Muscle of leg (tissue), 16 donors: Measurements from ENCODE around the gene SPINK14. TPM values are rescaled to one million over a fixed set of nuclear protein-coding genes. Genes with fewer than 3 reads are reported as not detected.

Source experiments
- DNase-seq: peaks from one replicate; pipeline ENCODE4 v3.0.0; 2013
- H3K27ac ChIP-seq: one replicate; pipeline ENCODE4 v1.5.1; 2013; ENCODE audit warnings: mild to moderate bottlenecking, low read length, control low read depth
- H3K27me3 ChIP-seq: one replicate; pipeline ENCODE4 v1.6.1; 2013; ENCODE audit warnings: low read length; ENCODE audit not compliant: control insufficient read depth, insufficient read depth
- H3K36me3 ChIP-seq: one replicate; pipeline ENCODE4 v1.6.1; 2013; ENCODE audit warnings: low read length; ENCODE audit not compliant: control insufficient read depth, insufficient read depth
- H3K4me1 ChIP-seq: one replicate; pipeline ENCODE4 v1.6.1; 2013; ENCODE audit warnings: low read length; ENCODE audit not compliant: control insufficient read depth, insufficient read depth
- H3K4me3 ChIP-seq: one replicate; pipeline ENCODE4 v1.5.1; 2013; ENCODE audit warnings: low read length, control low read depth
- H3K9me3 ChIP-seq: replicated peaks from 2 replicates; pipeline ENCODE4 v1.6.1; 2013; ENCODE audit warnings: low read depth, low read length; ENCODE audit not compliant: control insufficient read depth
- WGBS: methylation state at CpG from one replicate; pipeline ENCODE4 v1.1.5; 2013; ENCODE audit warnings: missing lambda C conversion rate; ENCODE audit not compliant: insufficient coverage; 5-methylcytosine and 5-hydroxymethylcytosine counted together
- long read RNA-seq, 11 donors: transcript quantifications; one replicate each; lab custom pipeline, GENCODE V29; 2026
- polyA plus RNA-seq, 8 donors: library from polyadenylated mRNA; unstranded; fragments of 120-200 nt; gene quantifications; one replicate each; pipeline versions ENCODE4 v1.2.1 to v1.2.3, GENCODE V29; 2013; ENCODE audit warnings: inconsistent platforms in 1 of 8, low replicate concordance in 1 of 8; ENCODE audit not compliant: insufficient read length in 8 of 8, insufficient read depth in 1 of 8
- total RNA-seq: library from RNA; stranded (reverse); fragments of 120-200 nt; gene quantifications from one replicate; pipeline ENCODE4 v1.2.4, GENCODE V29; 2013

SPINK14 gene
- total RNA-seq = not detected
- polyA plus RNA-seq = not detected
- long read RNA-seq, donor 1 = 0 reads
- long read RNA-seq, donor 2 = 0 reads
- long read RNA-seq, donor 3 = 0 reads
- long read RNA-seq, donor 4 = 0 reads
- long read RNA-seq, donor 5 = 0 reads
- long read RNA-seq, donor 6 = 0 reads
- long read RNA-seq, donor 7 = 0 reads
- long read RNA-seq, donor 8 = 0 reads
- long read RNA-seq, donor 9 = 0 reads
- long read RNA-seq, donor 10 = 0 reads
- long read RNA-seq, donor 11 = 0 reads

- Histone ChIP-seq H3K27me3 (no peaks in the 10 kb centered on the region), H3K4me1 (no peaks in the 10 kb centered on the region), H3K27ac (no peak within 1 kb of the TSS), H3K36me3 (no peaks in the 10 kb centered on the region), H3K9me3 (no peaks in the 10 kb centered on the region), H3K4me3 (no peak within 1 kb of the TSS)
- DNase-seq = no peak
- no CpG with 5 or more reads among the region's 1 CpG for WGBS
Measured at GRCh38 chr5:148168246-148168645, at the start of gene SPINK14. Gene SPINK14 (plus strand): TSS chr5:148168546. CDS start chr5:148169733, 1,187 bp downstream.

GRCh38 chr5:148120317-148120716 is 48.0 kb upstream of the SPINK14 start:
- Histone ChIP-seq H3K4me1 (no peaks in the 10 kb centered on the region), H3K36me3 (no peaks in the 10 kb centered on the region)
- no peak for DNase-seq

GRCh38 chr5:148125641-148126040 is 42.7 kb upstream of the SPINK14 start:
- Histone ChIP-seq H3K36me3 (no peaks in the 10 kb centered on the region), H3K4me3 (no peak overlapping the region), H3K9me3 (no peaks in the 10 kb centered on the region), H3K27me3 (no peaks in the 10 kb centered on the region), H3K4me1 (no peaks in the 10 kb centered on the region), H3K27ac (no peak overlapping the region)
- 33% methylated on average over 1 of the region's 3 CpGs for WGBS
- DNase-seq = peak; percentile 5

More at GRCh38 chr5:148120317-148120716, 48.0 kb upstream of the SPINK14 start:
- H3K27me3 ChIP-seq = no peaks in the 10 kb centered on the region
- no peak overlapping the region for H3K27ac ChIP-seq
- no peak overlapping the region for H3K4me3 ChIP-seq
- WGBS = 100% methylated on average over 2 of the region's 3 CpGs
- no peaks in the 10 kb centered on the region for H3K9me3 ChIP-seq

GRCh38 chr5:148135091-148136048 is 33.0 kb upstream of the SPINK14 start:
- Histone ChIP-seq H3K27ac (no peak overlapping the region), H3K36me3 (no peaks in the 10 kb centered on the region), H3K9me3 (no peaks in the 10 kb centered on the region), H3K4me1 (no peaks in the 10 kb centered on the region), H3K27me3 (no peaks in the 10 kb centered on the region), H3K4me3 (no peak overlapping the region)
- 78% methylated on average over 4 of the region's 5 CpGs for WGBS
- DNase-seq = no peak

GRCh38 chr5:148140846-148141245 is 27.5 kb upstream of the SPINK14 start:
- no CpG with 5 or more reads among the region's 3 CpGs for WGBS

GRCh38 chr5:148141645-148142044 is 26.7 kb upstream of the SPINK14 start:
- Histone ChIP-seq H3K4me1 (no peaks in the 10 kb centered on the region), H3K4me3 (no peak overlapping the region), H3K27me3 (no peaks in the 10 kb centered on the region), H3K9me3 (no peaks in the 10 kb centered on the region), H3K27ac (no peak overlapping the region), H3K36me3 (no peaks in the 10 kb centered on the region)
- no peak for DNase-seq
- 100% methylated on average over 1 of the region's 2 CpGs for WGBS

More at GRCh38 chr5:148140846-148141245, 27.5 kb upstream of the SPINK14 start:
- Histone ChIP-seq H3K36me3 (no peaks in the 10 kb centered on the region), H3K27ac (no peak overlapping the region), H3K4me1 (no peaks in the 10 kb centered on the region), H3K9me3 (no peaks in the 10 kb centered on the region), H3K27me3 (no peaks in the 10 kb centered on the region), H3K4me3 (no peak overlapping the region)
- DNase-seq = no peak

- H3K27me3 ChIP-seq = no peaks in the 10 kb centered on the region
- H3K36me3 ChIP-seq = no peaks in the 10 kb centered on the region
- H3K4me1 ChIP-seq = no peaks in the 10 kb centered on the region
- no peaks in the 10 kb centered on the region for H3K9me3 ChIP-seq
- DNase-seq = peak; percentile 43
- H3K27ac ChIP-seq = no peak overlapping the region
- no peak overlapping the region for H3K4me3 ChIP-seq
Measured at GRCh38 chr5:148145916-148146315, 22.4 kb upstream of the SPINK14 start.

- Histone ChIP-seq H3K9me3 (no peaks in the 10 kb centered on the region), H3K36me3 (no peaks in the 10 kb centered on the region), H3K4me3 (no peak overlapping the region), H3K4me1 (no peaks in the 10 kb centered on the region), H3K27ac (no peak overlapping the region), H3K27me3 (no peaks in the 10 kb centered on the region)
- no peak for DNase-seq
- no CpG with 5 or more reads among the region's 1 CpG for WGBS
Measured at GRCh38 chr5:148146487-148146886, 21.9 kb upstream of the SPINK14 start.

- H3K36me3 ChIP-seq = no peaks in the 10 kb centered on the region
- no peaks in the 10 kb centered on the region for H3K9me3 ChIP-seq
- no peaks in the 10 kb centered on the region for H3K27me3 ChIP-seq
- no peaks in the 10 kb centered on the region for H3K4me1 ChIP-seq
- DNase-seq = no peak
- no peak overlapping the region for H3K27ac ChIP-seq
- no CpG with 5 or more reads among the region's 4 CpGs for WGBS
- H3K4me3 ChIP-seq = no peak overlapping the region
Measured at GRCh38 chr5:148147415-148147814, 20.9 kb upstream of the SPINK14 start.

- Histone ChIP-seq H3K27me3 (no peaks in the 10 kb centered on the region), H3K4me3 (no peak overlapping the region), H3K36me3 (no peaks in the 10 kb centered on the region), H3K27ac (no peak overlapping the region), H3K4me1 (no peaks in the 10 kb centered on the region), H3K9me3 (no peaks in the 10 kb centered on the region)
- DNase-seq = no peak
- no CpG with 5 or more reads among the region's 2 CpGs for WGBS
Measured at GRCh38 chr5:148151872-148152271, 16.5 kb upstream of the SPINK14 start.
